Astrocyte (in vitro differentiated cells and primary cell): ENCODE results near the gene KRTCAP2. TPM values are rescaled to one million over a fixed set of nuclear protein-coding genes. Genes with fewer than 3 reads are reported as not detected.

Experiments used
- DNase-seq: peaks from one replicate; pipeline ENCODE4 v3.0.0-alpha.2; 2010; ENCODE audit warnings: low read depth
- FAIRE-seq: peaks from 2 replicates; lab custom pipeline; 2011; peaks lifted over from hg19 to GRCh38; lab: Jason Lieb, UNC
- H2AFZ ChIP-seq: 2 replicates; pipeline ENCODE4 v1.6.0; 2012; ENCODE audit warnings: low read depth, low read length, inconsistent platforms
- H3K27ac ChIP-seq: 2 replicates; pipeline ENCODE4 v1.5.1; 2011; ENCODE audit warnings: low read depth, low read length, inconsistent platforms
- H3K27me3 ChIP-seq: 2 replicates; pipeline ENCODE4 v1.6.0; 2011; ENCODE audit warnings: low read length, inconsistent platforms; ENCODE audit not compliant: insufficient read depth
- H3K36me3 ChIP-seq: 2 replicates; pipeline ENCODE4 v1.5.1; 2011; ENCODE audit warnings: low read length, inconsistent platforms; ENCODE audit not compliant: insufficient read depth
- H3K4me1 ChIP-seq: 2 replicates; pipeline ENCODE4 v1.5.1; 2011; ENCODE audit warnings: low read length, inconsistent platforms; ENCODE audit not compliant: insufficient read depth
- H3K4me2 ChIP-seq: 2 replicates; pipeline ENCODE4 v1.6.0; 2012; ENCODE audit warnings: low read length, inconsistent platforms
- H3K4me3 ChIP-seq: 2 replicates; pipeline ENCODE4 v1.5.1; 2011; ENCODE audit warnings: low read depth, mild to moderate bottlenecking, low read length, inconsistent platforms; ENCODE audit not compliant: insufficient read depth
- H3K79me2 ChIP-seq: 2 replicates; pipeline ENCODE4 v1.6.0; 2012; ENCODE audit warnings: mild to moderate bottlenecking, low read length, inconsistent platforms; ENCODE audit not compliant: insufficient read depth
- H3K9ac ChIP-seq: 2 replicates; pipeline ENCODE4 v1.6.0; 2012; ENCODE audit warnings: mild to moderate bottlenecking, low read length, inconsistent platforms
- H3K9me3 ChIP-seq: 2 replicates; pipeline ENCODE4 v1.5.1; 2012; ENCODE audit warnings: low read depth, mild to moderate bottlenecking, low read length, inconsistent platforms; ENCODE audit not compliant: insufficient read depth
- H4K20me1 ChIP-seq: 2 replicates; pipeline ENCODE4 v1.6.0; 2012; ENCODE audit warnings: low read length, inconsistent platforms; ENCODE audit not compliant: insufficient read depth
- H3K27ac Mint-ChIP-seq: one replicate; pipeline ENCODE4 v1.8.0; 2021; ENCODE audit warnings: mild to moderate bottlenecking, mixed read lengths; ENCODE audit not compliant: unreplicated experiment
- H3K27me3 Mint-ChIP-seq: one replicate; pipeline ENCODE4 v1.8.0; 2021; ENCODE audit warnings: low read depth, mixed read lengths; ENCODE audit not compliant: unreplicated experiment
- H3K36me3 Mint-ChIP-seq: one replicate; pipeline ENCODE4 v1.8.0; 2021; ENCODE audit warnings: low read depth, mixed read lengths; ENCODE audit not compliant: unreplicated experiment
- H3K4me1 Mint-ChIP-seq: one replicate; pipeline ENCODE4 v1.8.0; 2021; ENCODE audit warnings: low read depth, mixed read lengths; ENCODE audit not compliant: unreplicated experiment
- H3K4me3 Mint-ChIP-seq: one replicate; pipeline ENCODE4 v1.8.0; 2021; ENCODE audit warnings: mild to moderate bottlenecking, moderate library complexity, mixed read lengths; ENCODE audit not compliant: unreplicated experiment
- H3K9me3 Mint-ChIP-seq: one replicate; pipeline ENCODE4 v1.8.0; 2021; ENCODE audit warnings: mild to moderate bottlenecking, mixed read lengths; ENCODE audit not compliant: unreplicated experiment
- CTCF ChIP-seq: IDR thresholded peaks from 2 replicates; pipeline ENCODE4 v1.5.1; 2011; ENCODE audit warnings: low read depth, mild to moderate bottlenecking, inconsistent platforms, low read length, moderate library complexity; ENCODE audit not compliant: insufficient read depth
- EZH2 ChIP-seq: IDR thresholded peaks from 2 replicates; pipeline ENCODE4 v1.6.1; 2012; ENCODE audit warnings: mild to moderate bottlenecking, low read length, inconsistent platforms; ENCODE audit not compliant: insufficient read depth
- total RNA-seq: library from RNA; stranded (reverse); gene quantifications from 2 replicates; pipeline ENCODE4 v1.2.1, GENCODE V29; 2021

Gene KRTCAP2
- total RNA-seq, 1 donor from 2014 or later, result 161 TPM

DNA sequence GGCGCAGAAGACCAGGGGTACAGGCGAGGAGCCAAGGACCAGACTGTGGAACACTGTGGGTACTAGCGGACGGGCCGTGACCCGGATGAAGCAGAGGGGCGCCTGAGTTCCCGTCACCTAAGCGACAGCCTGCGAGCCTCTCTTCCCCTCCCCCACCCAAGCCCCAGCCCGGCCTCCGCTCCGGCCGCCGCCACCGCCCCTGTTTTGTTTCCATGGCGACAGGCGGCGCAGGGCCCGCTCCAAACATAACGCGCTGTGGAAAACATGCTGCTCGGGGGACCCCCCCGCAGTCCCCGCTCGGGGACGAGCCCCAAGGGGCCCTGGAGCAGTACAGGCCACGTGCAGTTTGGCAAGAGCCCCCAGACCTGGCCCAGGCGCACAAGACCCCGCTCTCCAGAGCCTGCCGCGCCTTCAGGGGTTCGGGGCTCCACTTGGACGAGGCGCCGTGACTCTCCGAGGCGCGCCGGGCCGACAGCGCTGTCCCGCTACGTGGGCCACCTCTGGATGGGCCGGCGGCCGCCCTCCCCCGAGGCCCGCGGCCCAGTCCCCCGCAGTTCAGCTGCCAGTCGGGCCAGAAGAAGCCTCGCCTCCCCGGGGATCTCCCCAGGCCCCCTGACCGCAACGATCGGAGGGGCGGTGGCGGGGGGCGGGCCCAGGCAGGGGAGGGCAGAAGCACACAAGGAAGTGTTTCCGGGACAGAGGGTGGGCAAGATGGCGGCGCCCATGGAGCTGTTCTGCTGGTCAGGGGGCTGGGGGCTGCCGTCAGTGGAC lies 35.6 kb upstream of the KRTCAP2 start, which contains the start of gene MTX1:
MTX1 (plus strand) TSS at position 155 of the 771 bp plus-strand sequence; CDS start at position 265, 110 bp downstream.
- H3K4me3 ChIP-seq, result peak within 1 kb of the TSS; percentile 100
- peaks cover 20% of the 10 kb centered on the region for H3K4me1 ChIP-seq
- peak within 1 kb of the TSS; percentile 92 for H2AFZ ChIP-seq
- no peaks in the 10 kb centered on the region for H3K36me3 ChIP-seq
- TF ChIP-seq EZH2 (no peak), CTCF (no peak)
- Mint-ChIP-seq H3K4me1 (peaks cover 10% of the 10 kb centered on the region), H3K4me3 (peak within 1 kb of the TSS; percentile 92), H3K36me3 (peaks cover 6% of the 10 kb centered on the region), H3K27ac (peak within 1 kb of the TSS; percentile 100), H3K9me3 (no peaks in the 10 kb centered on the region), H3K27me3 (no peaks in the 10 kb centered on the region)
- FAIRE-seq (no peak), DNase-seq (peak; percentile 61)
- H3K9ac ChIP-seq, result peak within 1 kb of the TSS; percentile 100
- peaks cover 21% of the 10 kb centered on the region for H3K79me2 ChIP-seq
- peak within 1 kb of the TSS; percentile 99 for H3K27ac ChIP-seq
- H3K4me2 ChIP-seq, result peak within 1 kb of the TSS; percentile 96
- no peaks in the 10 kb centered on the region for H3K27me3 ChIP-seq
- peaks cover 14% of the 10 kb centered on the region for H4K20me1 ChIP-seq
- H3K9me3 ChIP-seq, result no peaks in the 10 kb centered on the region

DNA sequence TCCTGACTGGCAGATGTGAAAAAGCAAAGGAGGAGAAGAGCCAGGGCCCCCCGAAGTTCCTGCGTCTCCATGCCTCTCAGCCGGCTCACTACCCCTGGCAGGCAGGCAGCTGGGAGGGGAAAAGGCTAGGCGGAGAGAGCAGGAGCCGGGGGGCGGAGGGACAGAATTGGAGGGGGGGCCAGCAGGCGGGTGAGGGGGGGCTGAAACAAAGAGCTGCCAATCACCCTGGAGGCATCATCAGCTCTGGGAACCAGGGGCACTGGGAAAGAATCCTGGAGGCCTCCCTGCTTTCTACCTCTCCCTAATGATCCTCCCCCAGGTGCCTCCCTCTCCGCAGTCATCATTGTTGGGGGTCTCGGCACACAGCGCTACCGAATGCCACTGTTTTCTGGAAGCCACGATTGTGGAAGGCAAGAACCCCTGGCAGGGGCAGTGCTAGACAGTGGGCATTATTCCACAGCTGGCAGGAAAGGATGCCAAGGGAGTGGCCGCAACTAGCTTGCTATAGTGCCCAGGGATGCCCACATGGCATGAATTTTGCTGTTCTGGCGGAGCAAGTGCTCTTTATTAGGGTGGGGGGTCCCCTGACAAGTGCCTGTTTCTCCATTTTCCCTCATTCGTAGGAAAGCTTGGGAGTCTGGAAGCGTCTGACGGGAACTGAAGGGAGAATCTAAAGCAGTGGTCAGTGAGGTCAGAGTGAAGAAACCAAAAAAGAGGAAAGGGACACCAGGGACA lies 34.9 kb upstream of the KRTCAP2 start, which contains the start of gene THBS3:
THBS3 (minus strand) TSS at position 92 of the 735 bp plus-strand sequence; CDS start at position 71, 21 bp downstream.
- peak within 1 kb of the TSS; percentile 99 for H3K27ac ChIP-seq
- H3K4me3 Mint-ChIP-seq, result peak within 1 kb of the TSS; percentile 87
- H3K9me3 ChIP-seq, result no peaks in the 10 kb centered on the region
- H3K79me2 ChIP-seq, result peaks cover 21% of the 10 kb centered on the region
- DNase-seq (peak; percentile 30), FAIRE-seq (no peak)
- peaks cover 14% of the 10 kb centered on the region for H4K20me1 ChIP-seq
- peaks cover 20% of the 10 kb centered on the region for H3K4me1 ChIP-seq
- no peaks in the 10 kb centered on the region for H3K27me3 Mint-ChIP-seq
- H2AFZ ChIP-seq, result peak within 1 kb of the TSS; percentile 78
- peak within 1 kb of the TSS; percentile 100 for H3K9ac ChIP-seq
- H3K4me1 Mint-ChIP-seq, result peaks cover 12% of the 10 kb centered on the region
- no peak for TF ChIP-seq EZH2
- TF ChIP-seq CTCF, result no peak
- H3K27ac Mint-ChIP-seq, result peak within 1 kb of the TSS; percentile 100
- peak within 1 kb of the TSS; percentile 100 for H3K4me3 ChIP-seq
- H3K36me3 ChIP-seq, result no peaks in the 10 kb centered on the region
- H3K27me3 ChIP-seq, result no peaks in the 10 kb centered on the region
- H3K4me2 ChIP-seq, result peak within 1 kb of the TSS; percentile 96
- no peaks in the 10 kb centered on the region for H3K9me3 Mint-ChIP-seq
- peaks cover 9% of the 10 kb centered on the region for H3K36me3 Mint-ChIP-seq
